GM21825 (cell line): ENCODE measurements around the gene NELFB.

Source experiments
- ATAC-seq: cut with Tn5 transposase; IDR thresholded peaks from one replicate; pipeline ENCODE4 v1.9.1; 2021; ENCODE audit warnings: mild to moderate bottlenecking, moderate library complexity; ENCODE audit not compliant: unreplicated experiment

The NELFB gene

DNA sequence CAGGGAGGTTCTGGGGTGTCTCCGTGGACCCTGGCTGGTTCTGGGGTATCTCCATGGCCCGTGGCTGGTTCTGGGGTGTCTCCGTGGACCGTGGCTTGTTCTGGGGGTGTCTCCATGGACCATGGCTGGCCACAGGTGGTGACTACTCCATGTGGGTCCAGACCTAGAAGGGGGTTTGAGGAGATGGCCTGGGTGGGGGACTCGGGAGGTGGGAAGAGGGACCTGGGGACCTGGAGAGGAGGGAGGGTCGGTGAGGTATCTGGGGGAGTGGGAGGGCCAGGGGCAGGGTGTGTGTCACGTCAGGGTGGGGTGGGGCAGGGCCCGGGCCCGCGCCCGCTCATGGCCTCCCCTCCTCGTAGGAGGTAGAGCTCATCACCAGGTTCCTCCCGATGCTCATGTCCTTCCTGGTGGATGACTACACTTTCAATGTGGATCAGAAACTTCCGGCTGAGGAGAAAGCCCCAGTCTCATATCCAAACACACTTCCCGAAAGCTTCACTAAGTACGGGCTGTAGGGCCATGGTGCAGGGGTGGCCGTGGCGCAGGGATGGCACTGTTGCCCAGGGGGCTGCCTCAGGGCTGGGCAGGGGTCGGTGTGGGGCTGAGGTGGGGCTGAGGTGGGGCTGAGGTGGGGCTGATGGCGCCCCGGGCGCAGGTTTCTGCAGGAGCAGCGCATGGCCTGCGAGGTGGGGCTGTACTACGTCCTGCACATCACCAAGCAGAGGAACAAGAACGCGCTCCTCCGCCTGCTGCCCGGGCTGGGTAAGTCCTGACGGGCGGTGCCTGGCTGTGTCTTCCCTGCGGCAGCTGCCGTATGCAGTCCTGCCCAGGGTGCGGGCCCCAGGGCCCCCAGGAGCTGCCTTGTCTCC, 11.7 kb downstream of the NELFB start:
- ATAC-seq, result no peak

- no peak for ATAC-seq
These were observed 12.8 kb downstream of the NELFB start for GRCh38 chr9:137267933-137268355.

- no peak for ATAC-seq
These were observed 13.5 kb downstream of the NELFB start for GRCh38 chr9:137268538-137269201.

DNA sequence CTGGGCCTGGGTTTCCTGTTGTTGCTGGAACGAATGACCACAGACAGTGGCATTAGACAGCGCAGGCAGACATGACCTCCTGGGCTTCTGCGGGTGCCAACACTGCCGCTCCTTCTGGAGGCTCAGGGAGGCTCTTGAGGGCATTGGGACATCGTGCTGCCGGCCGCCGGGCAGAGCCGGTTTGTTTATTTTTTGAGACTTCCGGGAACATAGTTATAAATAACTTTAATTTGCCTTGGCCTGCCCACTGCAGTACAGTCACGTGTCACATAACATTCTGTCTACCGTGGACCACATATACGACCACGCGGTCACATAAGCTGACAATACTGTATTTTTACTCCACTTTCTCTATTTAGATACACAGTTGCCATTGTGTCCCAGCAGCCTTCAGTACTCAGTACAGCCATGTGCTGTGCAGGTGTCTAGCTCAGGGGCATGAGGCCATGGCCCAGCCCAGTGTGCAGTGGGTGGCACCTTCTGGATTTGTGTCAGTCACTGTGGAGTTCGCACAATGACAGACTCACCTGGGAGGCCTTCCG, 14.2 kb downstream of the NELFB start:
- no peak for ATAC-seq

- no peak for ATAC-seq
These were observed 16.0 kb downstream of the NELFB start for GRCh38 chr9:137270929-137271695.

DNA sequence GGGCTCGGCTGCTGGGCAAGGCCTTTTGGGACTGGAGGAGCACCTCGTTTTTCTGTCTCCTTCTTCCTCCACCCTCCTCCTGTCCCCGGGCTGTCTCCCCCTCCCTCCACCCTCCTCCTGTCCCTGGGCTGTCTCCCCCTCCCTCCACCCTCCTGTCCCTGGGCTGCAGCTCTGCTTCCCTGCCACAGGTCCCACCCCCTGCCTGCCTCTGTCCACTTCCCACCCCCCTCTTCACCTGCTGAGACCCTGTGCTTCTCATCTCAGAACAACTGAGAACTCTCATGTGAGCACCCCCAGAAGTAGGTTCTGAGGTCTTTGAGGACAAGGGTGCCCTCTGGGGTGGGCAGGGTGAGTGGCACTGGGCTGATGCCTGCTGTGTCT, 16.6 kb downstream of the NELFB start:
- ATAC-seq, result no peak

DNA sequence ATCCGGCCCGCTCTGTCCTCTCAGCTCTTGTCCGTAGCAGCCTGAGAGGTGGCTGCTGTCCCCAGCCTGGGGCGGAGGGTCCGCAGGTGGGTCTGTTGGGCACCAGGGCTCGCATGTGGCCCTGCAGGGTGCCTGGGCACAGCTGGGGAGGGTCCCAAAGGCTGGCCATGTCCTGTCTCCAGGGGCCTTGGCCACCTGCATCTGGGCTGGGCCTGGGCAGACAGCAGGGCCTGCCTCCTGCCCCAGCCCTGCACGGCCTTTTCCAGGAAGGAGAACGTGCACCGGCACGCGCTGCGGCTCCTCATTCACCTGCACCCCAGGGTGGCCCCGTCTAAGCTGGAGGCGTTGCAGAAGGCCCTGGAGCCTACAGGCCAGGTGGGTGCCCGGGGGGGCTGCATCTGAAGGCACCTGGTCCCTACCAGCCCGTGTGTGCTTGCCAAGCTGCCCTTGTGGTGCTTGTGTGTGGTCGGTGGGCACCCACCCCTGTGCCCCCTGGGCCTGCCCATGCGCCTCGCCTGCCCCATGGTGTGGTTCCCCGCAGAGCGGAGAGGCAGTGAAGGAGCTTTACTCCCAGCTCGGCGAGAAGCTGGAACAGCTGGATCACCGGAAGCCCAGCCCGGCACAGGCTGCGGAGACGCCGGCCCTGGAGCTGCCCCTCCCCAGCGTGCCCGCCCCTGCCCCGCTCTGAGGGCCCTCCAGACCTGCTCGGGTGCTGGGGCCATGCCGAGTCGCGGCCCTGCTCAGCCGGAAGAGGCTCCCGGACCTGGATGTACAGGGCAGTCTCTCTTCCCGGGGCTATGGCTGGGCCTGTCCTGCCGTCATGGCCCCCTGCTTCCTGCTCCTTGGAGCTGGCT, 17.3 kb downstream of the NELFB start:
- ATAC-seq, result no peak

DNA sequence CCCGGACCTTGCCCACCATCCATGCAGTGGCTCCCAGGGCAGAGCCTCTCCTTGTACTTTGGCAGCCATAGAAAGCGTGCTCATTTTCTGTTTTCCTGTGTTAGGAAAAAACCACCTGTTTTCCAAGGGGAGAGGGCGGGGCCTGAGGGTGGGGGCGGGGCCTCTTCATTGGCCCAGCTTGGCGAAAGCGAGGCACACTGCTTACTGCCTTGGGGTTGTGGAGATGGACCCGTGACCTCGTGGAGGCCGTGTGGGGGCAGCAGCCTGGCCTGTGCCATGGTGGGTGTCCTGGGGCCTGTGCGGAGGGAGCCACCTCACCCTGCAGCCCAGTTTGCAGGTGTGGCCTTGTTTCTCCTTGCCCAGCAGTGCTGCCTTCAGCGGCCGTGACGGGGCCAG, 18.0 kb downstream of the NELFB start:
- no peak for ATAC-seq

DNA sequence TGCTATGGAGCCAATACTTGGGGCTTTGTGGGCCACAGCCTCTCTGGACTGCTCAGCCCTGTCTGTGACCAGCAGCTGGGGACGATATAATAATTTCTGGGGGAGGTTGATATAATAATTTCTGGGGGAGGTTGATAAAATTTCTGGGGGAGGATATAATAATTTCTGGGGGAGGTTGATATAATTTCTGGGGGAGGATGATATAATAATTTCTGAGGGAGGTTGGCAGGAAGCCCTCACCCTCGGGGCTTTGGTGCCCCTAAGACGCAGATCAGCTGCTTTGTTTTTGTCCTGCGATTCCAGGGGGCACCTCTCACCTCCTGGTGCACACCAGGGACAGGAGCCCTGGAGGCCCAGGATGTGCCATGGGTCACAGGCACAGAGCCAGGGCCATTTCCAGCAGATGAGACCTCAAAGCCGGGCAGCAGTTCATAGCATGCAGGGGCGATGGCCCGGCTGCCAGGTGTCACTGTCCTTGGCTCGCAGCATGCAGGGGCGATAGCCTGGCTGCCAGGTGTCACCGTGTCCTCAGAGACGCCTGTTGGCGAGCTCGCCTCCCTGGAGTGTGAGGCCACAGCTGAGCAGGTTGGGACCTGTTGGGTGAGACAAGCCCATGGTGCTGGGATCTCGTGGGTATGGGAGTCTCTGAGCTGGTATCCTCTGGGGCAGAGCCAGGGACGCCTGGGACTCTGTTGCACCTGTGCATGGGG, 18.6 kb downstream of the NELFB start:
- no peak for ATAC-seq

DNA sequence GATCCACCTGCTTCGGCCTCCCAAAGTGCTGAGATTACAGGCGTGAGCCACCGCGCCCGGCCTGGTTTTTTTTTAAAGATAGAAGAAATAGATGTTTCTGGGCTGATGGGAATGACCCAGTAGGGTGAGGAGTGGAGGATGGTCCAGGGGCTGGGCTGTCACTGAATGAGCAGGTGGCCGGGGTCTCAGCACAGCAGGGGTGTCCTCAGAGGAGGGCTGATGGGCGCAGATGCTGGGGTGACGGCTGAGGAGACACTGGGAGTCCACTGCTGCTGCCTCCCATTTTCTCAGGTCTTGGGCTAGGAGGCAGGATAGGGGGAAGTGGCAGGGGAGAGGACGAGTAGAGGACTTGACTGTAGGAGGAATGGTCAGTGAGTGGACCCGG, 20.1 kb downstream of the NELFB start:
- no peak for ATAC-seq

- no peak for ATAC-seq
These were observed 20.7 kb downstream of the NELFB start for GRCh38 chr9:137275588-137276472.

GRCh38 chr9:137276473-137277328, 21.6 kb downstream of the NELFB start:
- no peak for ATAC-seq

DNA sequence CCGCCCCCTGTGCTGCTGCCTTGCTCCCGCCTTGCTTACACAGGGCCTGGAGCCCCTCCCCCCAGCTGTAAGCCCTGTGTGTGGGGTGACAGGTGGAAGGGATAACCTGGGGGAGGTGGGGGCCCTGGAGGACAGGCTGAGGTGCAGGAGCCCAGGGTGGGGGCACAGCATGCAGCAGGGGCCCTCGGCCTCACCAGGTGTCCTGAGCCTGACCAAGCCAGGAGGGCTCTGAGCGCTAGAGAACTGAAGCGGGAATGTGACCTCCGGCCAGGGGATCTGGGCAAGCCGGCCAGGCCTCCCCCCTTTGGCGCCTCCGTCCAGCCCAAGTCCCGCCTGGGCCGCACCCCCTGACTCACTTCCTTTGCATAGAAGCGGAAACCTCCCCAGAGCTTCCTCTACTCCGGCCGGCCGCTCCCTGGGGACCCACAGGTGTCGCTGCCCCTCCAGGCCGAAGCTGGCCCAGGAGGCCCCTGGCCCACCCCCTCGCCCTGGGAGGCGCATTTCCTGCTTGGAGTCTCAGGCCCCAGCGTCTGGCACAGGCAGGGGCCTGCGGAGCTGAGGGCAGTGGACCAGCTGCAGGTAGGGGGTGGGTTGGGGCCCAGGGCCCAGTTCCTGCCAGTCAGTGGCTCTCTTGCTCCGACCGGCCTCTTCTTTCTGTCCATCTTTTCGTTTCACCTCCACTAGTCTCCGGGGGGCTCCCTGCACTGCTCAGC, 22.4 kb downstream of the NELFB start, which contains the start of gene TOR4A:
Gene TOR4A (plus strand): TSS at position 398 of the 713 bp plus-strand sequence. CDS start 964 bp downstream, outside the sequence.
- peak; percentile 71 for ATAC-seq

GRCh38 chr9:137278061-137278701, 23.1 kb downstream of the NELFB start:
- ATAC-seq, result peak; percentile 4

GRCh38 chr9:137278721-137279711, 23.9 kb downstream of the NELFB start:
- ATAC-seq, result no peak
